GM23338 (cell line): ENCODE measurements around the gene PLAAT1. TPM values are rescaled to one million over a fixed set of nuclear protein-coding genes. Genes with fewer than 3 reads are reported as not detected.

Source experiments
- ATAC-seq: fragments of 200-7000 bp; cut with Tn5 transposase; 3 replicates; pipeline ENCODE4 v1.9.1; 2020
- DNase-seq: peaks from one replicate; pipeline ENCODE4 v3.0.0-alpha.2; 2015; ENCODE audit warnings: low spot score
- H2AFZ ChIP-seq: fragments of 200-600 bp; sonication (generic); 2 replicates; pipeline ENCODE4 v1.8.0; 2016; ENCODE audit warnings: antibody characterized with exemption, mild to moderate bottlenecking, moderate library complexity
- H3F3A ChIP-seq: fragments of 200-600 bp; sonication (generic); replicated peaks from 2 replicates; pipeline ENCODE4 v1.8.0; 2017; ENCODE audit warnings: antibody characterized with exemption, mixed run types, low read depth
- H3K27ac ChIP-seq: fragments of 200-600 bp; sonication (generic); 2 replicates; pipeline ENCODE4 v1.6.1; 2016; ENCODE audit warnings: low read depth
- H3K27me3 ChIP-seq: fragments of 200-600 bp; sonication (generic); 2 replicates; pipeline ENCODE4 v1.8.0; 2016; ENCODE audit warnings: mild to moderate bottlenecking, mixed run types, moderate library complexity; ENCODE audit not compliant: insufficient read depth
- H3K36me3 ChIP-seq: fragments of 200-600 bp; sonication (generic); 2 replicates; pipeline ENCODE4 v1.8.0; 2016; ENCODE audit warnings: mild to moderate bottlenecking; ENCODE audit not compliant: insufficient read depth
- H3K4me1 ChIP-seq: fragments of 200-600 bp; sonication (generic); 2 replicates; pipeline ENCODE4 v1.8.0; 2016; ENCODE audit warnings: mild to moderate bottlenecking, moderate library complexity; ENCODE audit not compliant: insufficient read depth
- H3K4me2 ChIP-seq: fragments of 200-600 bp; sonication (generic); 2 replicates; pipeline ENCODE4 v1.7.1; 2017; ENCODE audit warnings: mixed run types
- H3K4me3 ChIP-seq: fragments of 200-600 bp; sonication (generic); 2 replicates; pipeline ENCODE4 v1.6.1; 2016; ENCODE audit warnings: mixed run types
- H3K79me2 ChIP-seq: fragments of 200-600 bp; sonication (generic); replicated peaks from 2 replicates; pipeline ENCODE4 v1.8.0; 2017; ENCODE audit warnings: mild to moderate bottlenecking; ENCODE audit not compliant: insufficient read depth
- H3K9me2 ChIP-seq: fragments of 200-600 bp; sonication (generic); 2 replicates; pipeline ENCODE4 v1.8.0; 2017; ENCODE audit not compliant: insufficient read depth
- H4K20me1 ChIP-seq: fragments of 200-600 bp; sonication (generic); replicated peaks from 2 replicates; pipeline ENCODE4 v1.8.0; 2017; ENCODE audit warnings: mild to moderate bottlenecking; ENCODE audit not compliant: insufficient read depth
- H3K27ac Mint-ChIP-seq: 2 replicates; pipeline ENCODE4 v1.8.0; 2020; ENCODE audit warnings: inconsistent platforms, mild to moderate bottlenecking, moderate library complexity, mixed read lengths
- H3K27me3 Mint-ChIP-seq: 3 replicates; pipeline ENCODE4 v1.8.0; 2022; ENCODE audit warnings: low read depth, mild to moderate bottlenecking, moderate library complexity, mixed read lengths, inconsistent platforms; ENCODE audit not compliant: insufficient read depth, poor library complexity
- H3K36me3 Mint-ChIP-seq: 3 replicates; pipeline ENCODE4 v1.8.0; 2021; ENCODE audit warnings: low read depth, mild to moderate bottlenecking, inconsistent platforms, moderate library complexity, mixed read lengths
- H3K4me1 Mint-ChIP-seq: 3 replicates; pipeline ENCODE4 v1.8.0; 2020; ENCODE audit warnings: mild to moderate bottlenecking, inconsistent platforms, mixed read lengths
- H3K4me3 Mint-ChIP-seq: 3 replicates; pipeline ENCODE4 v1.8.0; 2021; ENCODE audit warnings: moderate library complexity, mild to moderate bottlenecking, inconsistent platforms, mixed read lengths
- H3K9me3 Mint-ChIP-seq: 3 replicates; pipeline ENCODE4 v1.8.0; 2020; ENCODE audit warnings: moderate library complexity, mild to moderate bottlenecking, inconsistent platforms, mixed read lengths
- CREB1 ChIP-seq: fragments of 250-450 bp; sonication (Bioruptor Pico); IDR thresholded peaks from 2 replicates; pipeline ENCODE4 v1.5.0; 2020; ENCODE audit warnings: low read depth, mild to moderate bottlenecking, moderate library complexity
- ETS1 ChIP-seq: IDR thresholded peaks from 2 replicates; pipeline ENCODE4 v1.6.1; 2016; ENCODE audit warnings: antibody characterized with exemption
- EZH2 ChIP-seq: fragments of 200-600 bp; sonication (generic); IDR thresholded peaks from one replicate; pipeline ENCODE4 v1.8.0; 2017; ENCODE audit warnings: antibody characterized with exemption, mild to moderate bottlenecking, low read depth; ENCODE audit not compliant: unreplicated experiment
- JUNB ChIP-seq: IDR thresholded peaks from one replicate; pipeline ENCODE4 v1.6.1; 2016; ENCODE audit warnings: antibody characterized with exemption; ENCODE audit not compliant: unreplicated experiment
- POLR2AphosphoS5 ChIP-seq: IDR thresholded peaks from 2 replicates; pipeline ENCODE4 v1.6.1; 2016; ENCODE audit warnings: antibody characterized with exemption, low read depth
- REST ChIP-seq: IDR thresholded peaks from one replicate; pipeline ENCODE4 v1.6.1; 2018; ENCODE audit warnings: antibody characterized with exemption; ENCODE audit not compliant: unreplicated experiment
- STAT1 ChIP-seq: IDR thresholded peaks from one replicate; pipeline ENCODE4 v1.6.1; 2016; ENCODE audit warnings: antibody characterized with exemption; ENCODE audit not compliant: unreplicated experiment
- ZNF331 ChIP-seq: fragments of 250-450 bp; sonication (Bioruptor Pico); IDR thresholded peaks from 2 replicates; pipeline ENCODE4 v1.5.0; 2020; ENCODE audit warnings: low read depth, mild to moderate bottlenecking, moderate library complexity
- polyA plus RNA-seq: library from polyadenylated mRNA; unstranded; fragments of >200 nt; fragmentation: Nextera tagmentation; extraction: Ambion mirVana; gene quantifications from 2 replicates; pipeline ENCODE4 v1.2.1, GENCODE V29; 2016
- total RNA-seq: library from RNA; depleted of rRNA; stranded (reverse); fragments of >200 nt; shearing (Covaris generic); gene quantifications from 2 replicates; pipeline ENCODE4 v1.2.3, GENCODE V29; 2014

PLAAT1 gene
- total and polyA plus RNA-seq, 2 experiments from 2014 or later, result 5.4 to 6.7 TPM

- H2AFZ ChIP-seq, result peak overlapping the region; percentile 85; the same call in 1 of the 2 replicates
- H3K27me3 Mint-ChIP-seq, result no peaks in the 10 kb centered on the region
Measured at GRCh38 chr3:193212844-193213243, 28.2 kb upstream of the PLAAT1 start.

DNA sequence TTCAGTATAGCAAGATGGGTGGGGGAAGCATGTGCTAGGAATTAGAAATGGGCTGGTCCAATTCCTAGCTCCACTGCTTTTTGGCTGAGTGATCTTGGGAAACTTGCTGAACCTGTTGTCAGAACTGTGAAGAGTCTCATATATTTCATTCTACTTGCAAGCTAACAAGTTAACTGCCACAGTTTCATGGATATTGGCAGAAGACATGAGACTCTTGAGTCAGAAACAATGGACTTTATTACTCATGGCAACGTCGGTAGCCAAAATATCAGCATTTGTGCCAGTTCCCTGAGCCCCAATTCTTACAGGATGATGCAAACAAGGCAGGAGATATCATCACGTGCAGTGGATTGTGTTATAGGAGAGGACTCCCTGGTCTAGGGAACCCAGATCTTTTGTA lies 26.6 kb upstream of the PLAAT1 start:
- no peak for DNase-seq
- Histone ChIP-seq H3K9me2 (peaks cover 8% of the 10 kb centered on the region; the same call in 1 of the 2 replicates), H3K27ac (no peak overlapping the region), H4K20me1 (no peaks in the 10 kb centered on the region), H3K4me1 (no peaks in the 10 kb centered on the region), H3K27me3 (no peaks in the 10 kb centered on the region), H3K79me2 (no peaks in the 10 kb centered on the region), H2AFZ (peak overlapping the region; percentile 52; the same call in 1 of the 2 replicates), H3K4me3 (no peak overlapping the region), H3F3A (0 out of 2 replicates have a peak, but pooled peaks cover 4% of the 10 kb centered on the region), H3K36me3 (no peaks in the 10 kb centered on the region), H3K4me2 (no peak overlapping the region)
- Mint-ChIP-seq H3K27ac (no peak overlapping the region), H3K36me3 (no peaks in the 10 kb centered on the region), H3K27me3 (no peaks in the 10 kb centered on the region), H3K9me3 (peaks cover 2% of the 10 kb centered on the region; the same call in 2 of the 3 replicates), H3K4me3 (no peak overlapping the region), H3K4me1 (no peaks in the 10 kb centered on the region)
- no peak for ATAC-seq
- TF ChIP-seq POLR2AphosphoS5 (no peak), EZH2 (no peak), STAT1 (no peak)

More at GRCh38 chr3:193212844-193213243, 28.2 kb upstream of the PLAAT1 start:
- Histone ChIP-seq H3K36me3 (no peaks in the 10 kb centered on the region), H3K27me3 (no peaks in the 10 kb centered on the region), H3K4me1 (peaks cover under 1% of the 10 kb centered on the region; the same call in 1 of the 2 replicates), H3K4me2 (no peak overlapping the region), H3K4me3 (no peak overlapping the region), H3K79me2 (no peaks in the 10 kb centered on the region), H4K20me1 (no peaks in the 10 kb centered on the region), H3F3A (0 out of 2 replicates have a peak, but pooled peaks cover 4% of the 10 kb centered on the region), H3K9me2 (peaks cover 8% of the 10 kb centered on the region; the same call in 1 of the 2 replicates), H3K27ac (no peak overlapping the region)
- H3K4me3 Mint-ChIP-seq, result no peak overlapping the region
- H3K36me3 Mint-ChIP-seq, result no peaks in the 10 kb centered on the region
- no peak for DNase-seq
- TF ChIP-seq CREB1 (CRISPR knock-in tag) (no peak), ETS1 (no peak), POLR2AphosphoS5 (no peak), REST (no peak), ZNF331 (CRISPR knock-in tag) (no peak), STAT1 (no peak), JUNB (no peak)
- no peak overlapping the region for H3K27ac Mint-ChIP-seq
- H3K9me3 Mint-ChIP-seq, result peaks cover 2% of the 10 kb centered on the region; the same call in 2 of the 3 replicates
- peaks cover 5% of the 10 kb centered on the region; the same call in 2 of the 3 replicates for H3K4me1 Mint-ChIP-seq
- no peak for ATAC-seq
